ENCODE data around the gene IRF9. TPM values are rescaled to one million over a fixed set of nuclear protein-coding genes. Genes with fewer than 3 reads are reported as not detected.

IRF9 gene
- polyA plus RNA-seq (2013, experiment 1 of 2), result 8.0 TPM
- polyA plus RNA-seq (2013, experiment 2 of 2), result 7.1 TPM

- H3K27ac ChIP-seq (replicated peaks; ENCODE audit: low read length), result peak within 1 kb of the TSS; percentile 70
- peak within 1 kb of the TSS; percentile 58 for H3K4me2 ChIP-seq (ENCODE audit: insufficient read depth, low read length, poor library complexity, severe bottlenecking)
- H3K4me3 ChIP-seq (ENCODE audit: low read length in 2 of 2), result peak within 1 kb of the TSS in 1 of 2 donors; percentile 50
- peak; percentile 97 for DNase-seq (ENCODE audit: low spot score)
- H3K4ac ChIP-seq (ENCODE audit: low read length), result no peak within 1 kb of the TSS
- peak within 1 kb of the TSS; percentile 37 for H3K23ac ChIP-seq (ENCODE audit: low read depth, low read length, poor library complexity)
- peak within 1 kb of the TSS; percentile 82 for H2AK5ac ChIP-seq (ENCODE audit: low read depth, low read length)
- H3K18ac ChIP-seq (ENCODE audit: low read length), result peak within 1 kb of the TSS; percentile 70
- H2BK5ac ChIP-seq (ENCODE audit: low read length), result peak within 1 kb of the TSS; percentile 19
- peaks cover 42 to 73% of the 10 kb centered on the region in 2 donors for H3K36me3 ChIP-seq (replicated peaks in 1 of 2; ENCODE audit: control insufficient read depth in 2 of 2, insufficient read depth in 2 of 2, low read length in 2 of 2)
- H3K9me3 ChIP-seq (replicated peaks in 1 of 2; ENCODE audit: control insufficient read depth in 2 of 2, insufficient read depth in 1 of 2, low read depth in 1 of 2, low read length in 2 of 2), result no peaks in the 10 kb centered on the region
- no peaks in the 10 kb centered on the region for H3K27me3 ChIP-seq (ENCODE audit: control insufficient read depth in 3 of 3, insufficient read depth in 3 of 3, low read depth in 1 of 3, low read length in 3 of 3)
- peak within 1 kb of the TSS; percentile 78 for H2AFZ ChIP-seq (ENCODE audit: low read length)
- H3K79me1 ChIP-seq (ENCODE audit: low read depth, low read length), result no peaks in the 10 kb centered on the region
- H2BK12ac ChIP-seq (ENCODE audit: low read length), result no peak within 1 kb of the TSS
- H4K91ac ChIP-seq (ENCODE audit: low read depth, low read length, poor library complexity), result no peak within 1 kb of the TSS
- peak within 1 kb of the TSS; percentile 82 for H3K9ac ChIP-seq (ENCODE audit: low read depth, low read length, poor library complexity)
- H3K14ac ChIP-seq (ENCODE audit: low read length), result peak within 1 kb of the TSS; percentile 17
- no peak within 1 kb of the TSS for H4K8ac ChIP-seq (ENCODE audit: low read depth, low read length)
- WGBS, 2 donors (ENCODE audit: extremely low coverage in 2 of 2, insufficient read length in 2 of 2, insufficient replicate concordance in 1 of 2), result no CpG with 5 or more reads among the region's 12 CpGs
- no peak within 1 kb of the TSS for H2BK15ac ChIP-seq (ENCODE audit: low read length)
- peaks cover 7 to 13% of the 10 kb centered on the region in 2 donors for H3K4me1 ChIP-seq (ENCODE audit: control insufficient read depth in 2 of 2, insufficient read depth in 1 of 2, low read depth in 1 of 2, low read length in 2 of 2)
- H2BK120ac ChIP-seq (ENCODE audit: low read depth, low read length), result no peak within 1 kb of the TSS
Observed at GRCh38 chr14:24160850-24161804, at the start of gene IRF9. Gene IRF9, plus strand, starts transcription at chr14:24161265. Its CDS starts 880 bp downstream, at chr14:24162145.

DNA sequence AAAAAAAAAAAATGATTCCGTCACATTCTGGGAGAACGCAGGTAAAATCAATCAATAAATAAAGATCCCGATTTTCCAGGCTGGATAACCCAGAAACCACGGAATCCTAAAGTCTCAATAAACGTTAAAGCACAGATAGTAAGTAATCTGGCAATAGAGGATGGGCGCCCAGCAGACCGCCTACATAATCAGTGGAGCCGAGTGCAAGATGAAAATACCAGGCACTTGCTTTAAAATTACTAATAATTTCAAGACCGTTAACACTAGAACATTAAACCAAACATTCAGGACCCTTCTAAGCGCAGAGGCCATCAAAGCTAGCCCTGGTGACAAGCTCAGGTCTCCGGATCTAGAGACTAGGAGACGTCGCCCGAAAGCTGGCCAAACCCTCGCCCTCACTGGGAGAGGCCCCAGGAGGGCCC lies 47.7 kb upstream of the IRF9 start:
- H3K4me3 ChIP-seq (ENCODE audit: low read length in 2 of 2), result peak overlapping the region; percentile 75 to 85
- H3K23ac ChIP-seq (ENCODE audit: low read depth, low read length, poor library complexity), result peak overlapping the region; percentile 98
- peak overlapping the region; percentile 94 for H3K9ac ChIP-seq (ENCODE audit: low read depth, low read length, poor library complexity)
- H3K36me3 ChIP-seq (replicated peaks in 1 of 2; ENCODE audit: control insufficient read depth in 2 of 2, insufficient read depth in 2 of 2, low read length in 2 of 2), result peaks cover 2 to 25% of the 10 kb centered on the region in 2 donors
- H3K9me3 ChIP-seq (replicated peaks in 1 of 2; ENCODE audit: control insufficient read depth in 2 of 2, insufficient read depth in 1 of 2, low read depth in 1 of 2, low read length in 2 of 2), result no peaks in the 10 kb centered on the region
- peak overlapping the region; percentile 55 for H2BK15ac ChIP-seq (ENCODE audit: low read length)
- H3K18ac ChIP-seq (ENCODE audit: low read length), result peak overlapping the region; percentile 97
- peak overlapping the region; percentile 96 for H2AFZ ChIP-seq (ENCODE audit: low read length)
- H3K14ac ChIP-seq (ENCODE audit: low read length), result peak overlapping the region; percentile 31
- H2BK120ac ChIP-seq (ENCODE audit: low read depth, low read length), result peak overlapping the region; percentile 19
- H4K8ac ChIP-seq (ENCODE audit: low read depth, low read length), result no peak overlapping the region
- WGBS, 2 donors (ENCODE audit: extremely low coverage in 2 of 2, insufficient read length in 2 of 2, insufficient replicate concordance in 1 of 2), result no CpG with 5 or more reads among the region's 15 CpGs
- peak overlapping the region; percentile 96 for H2BK5ac ChIP-seq (ENCODE audit: low read length)
- H2BK12ac ChIP-seq (ENCODE audit: low read length), result no peak overlapping the region
- H4K91ac ChIP-seq (ENCODE audit: low read depth, low read length, poor library complexity), result peak overlapping the region; percentile 96
- peaks cover 4 to 8% of the 10 kb centered on the region in 2 donors for H3K4me1 ChIP-seq (ENCODE audit: control insufficient read depth in 2 of 2, insufficient read depth in 1 of 2, low read depth in 1 of 2, low read length in 2 of 2)
- no peak for DNase-seq (ENCODE audit: low spot score)
- H3K27me3 ChIP-seq (ENCODE audit: control insufficient read depth in 3 of 3, insufficient read depth in 3 of 3, low read depth in 1 of 3, low read length in 3 of 3), result no peaks in the 10 kb centered on the region
- H3K4ac ChIP-seq (ENCODE audit: low read length), result no peak overlapping the region
- H3K79me1 ChIP-seq (ENCODE audit: low read depth, low read length), result no peaks in the 10 kb centered on the region
- H3K27ac ChIP-seq (replicated peaks; ENCODE audit: low read length), result peak overlapping the region; percentile 98
- H3K4me2 ChIP-seq (ENCODE audit: insufficient read depth, low read length, poor library complexity, severe bottlenecking), result peak overlapping the region; percentile 91
- H2AK5ac ChIP-seq (ENCODE audit: low read depth, low read length), result peak overlapping the region; percentile 82

DNA sequence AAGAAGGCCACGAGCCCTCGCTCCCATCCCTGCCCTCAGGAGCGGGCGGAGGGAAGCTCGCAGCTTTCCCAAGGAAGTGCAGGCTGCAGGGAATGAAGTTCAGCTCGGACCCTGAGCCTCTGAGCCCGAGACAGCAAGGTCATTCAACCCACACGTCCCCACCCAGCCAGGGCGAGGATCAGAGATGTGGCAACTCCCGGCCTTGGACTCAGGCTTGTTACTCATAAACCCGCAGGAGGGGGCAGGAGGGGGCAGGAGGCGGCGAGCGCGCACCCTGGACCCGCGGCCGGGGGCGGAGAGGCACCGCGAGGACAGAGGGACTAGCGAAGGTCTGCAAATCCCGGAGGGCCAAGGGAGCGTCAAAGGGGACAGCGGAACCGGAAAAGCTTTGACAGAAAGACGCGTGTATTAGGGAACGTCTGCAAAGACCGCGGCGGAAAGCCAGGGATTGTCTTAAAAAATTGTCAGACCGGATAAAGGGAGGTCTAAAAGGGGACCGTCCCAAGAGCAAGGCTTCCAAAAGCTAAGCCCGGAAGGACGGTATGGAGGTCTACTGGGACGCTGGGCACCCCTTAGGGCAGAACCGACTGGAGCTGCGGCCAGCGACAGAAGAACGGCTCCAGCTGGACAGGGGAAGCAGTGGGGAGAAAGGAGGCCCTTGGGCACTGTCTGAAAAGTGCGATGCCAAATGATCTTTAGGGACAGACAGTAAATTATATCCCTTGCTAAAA lies 47.1 kb upstream of the IRF9 start:
- Histone ChIP-seq H3K9me3 (replicated peaks in 1 of 2; ENCODE audit: control insufficient read depth in 2 of 2, insufficient read depth in 1 of 2, low read depth in 1 of 2, low read length in 2 of 2) (no peaks in the 10 kb centered on the region), H3K4me1 (ENCODE audit: control insufficient read depth in 2 of 2, insufficient read depth in 1 of 2, low read depth in 1 of 2, low read length in 2 of 2) (peaks cover 4 to 8% of the 10 kb centered on the region in 2 donors), H3K27ac (replicated peaks; ENCODE audit: low read length) (peak overlapping the region; percentile 98), H3K36me3 (replicated peaks in 1 of 2; ENCODE audit: control insufficient read depth in 2 of 2, insufficient read depth in 2 of 2, low read length in 2 of 2) (peaks cover 6 to 31% of the 10 kb centered on the region in 2 donors), H3K4me2 (ENCODE audit: insufficient read depth, low read length, poor library complexity, severe bottlenecking) (peak overlapping the region; percentile 91), H4K91ac (ENCODE audit: low read depth, low read length, poor library complexity) (peak overlapping the region; percentile 96), H3K4ac (ENCODE audit: low read length) (no peak overlapping the region), H3K18ac (ENCODE audit: low read length) (peak overlapping the region; percentile 99), H2BK120ac (ENCODE audit: low read depth, low read length) (peak overlapping the region; percentile 19), H2AFZ (ENCODE audit: low read length) (peak overlapping the region; percentile 96), H3K27me3 (ENCODE audit: control insufficient read depth in 3 of 3, insufficient read depth in 3 of 3, low read depth in 1 of 3, low read length in 3 of 3) (no peaks in the 10 kb centered on the region), H3K4me3 (ENCODE audit: low read length in 2 of 2) (peak overlapping the region; percentile 75 to 85), H3K23ac (ENCODE audit: low read depth, low read length, poor library complexity) (peak overlapping the region; percentile 98), H3K79me1 (ENCODE audit: low read depth, low read length) (no peaks in the 10 kb centered on the region), H3K9ac (ENCODE audit: low read depth, low read length, poor library complexity) (peak overlapping the region; percentile 94), H2BK15ac (ENCODE audit: low read length) (peak overlapping the region; percentile 55), H2BK12ac (ENCODE audit: low read length) (no peak overlapping the region), H2AK5ac (ENCODE audit: low read depth, low read length) (peak overlapping the region; percentile 82), H3K14ac (ENCODE audit: low read length) (peak overlapping the region; percentile 31), H2BK5ac (ENCODE audit: low read length) (peak overlapping the region; percentile 96), H4K8ac (ENCODE audit: low read depth, low read length) (no peak overlapping the region)
- peak; percentile 81 for DNase-seq (ENCODE audit: low spot score)
- no CpG with 5 or more reads among the region's 42 CpGs for WGBS, 2 donors (ENCODE audit: extremely low coverage in 2 of 2, insufficient read length in 2 of 2, insufficient replicate concordance in 1 of 2)
